HG03135 (cell line): ENCODE data around the gene GIT2.
"Not testable (repeated sequence)": the region's sequence is repeated elsewhere in the genome, so short reads cannot be mapped to it uniquely, and the experiment has no call there.

ENCODE experiments used
- ATAC-seq: cut with Tn5 transposase; IDR thresholded peaks from one replicate; pipeline ENCODE4 v1.9.1; 2021; ENCODE audit warnings: mild to moderate bottlenecking, moderate library complexity; ENCODE audit not compliant: unreplicated experiment

GIT2 gene

GRCh38 chr12:109896188-109896587 is 100.0 kb downstream of the GIT2 start:
- ATAC-seq: no peak

- ATAC-seq: no peak
Observed at GRCh38 chr12:109894939-109895338, 101.2 kb downstream of the GIT2 start.

- ATAC-seq: no peak
Observed at GRCh38 chr12:109893261-109893995, 102.7 kb downstream of the GIT2 start.

- ATAC-seq: peak; percentile 74
Observed at GRCh38 chr12:109892748-109893147, 103.4 kb downstream of the GIT2 start.

- ATAC-seq: no peak
Observed at GRCh38 chr12:109892165-109892715, 103.9 kb downstream of the GIT2 start.

- not testable (repeated sequence) for ATAC-seq
Observed at GRCh38 chr12:109891731-109892130, 104.4 kb downstream of the GIT2 start.

GRCh38 chr12:109890620-109891170 is 105.5 kb downstream of the GIT2 start:
- ATAC-seq: no peak

GRCh38 chr12:109888179-109889020 is 107.8 kb downstream of the GIT2 start:
- no peak for ATAC-seq

- no peak for ATAC-seq
Observed at GRCh38 chr12:109885616-109886015, 110.6 kb downstream of the GIT2 start.

GRCh38 chr12:109883461-109883860 is 112.7 kb downstream of the GIT2 start:
- ATAC-seq: no peak

- no peak for ATAC-seq
Observed at GRCh38 chr12:109881752-109882151, 114.4 kb downstream of the GIT2 start.

GRCh38 chr12:109880938-109881337 is 115.2 kb downstream of the GIT2 start:
- ATAC-seq: no peak

- ATAC-seq: peak; percentile 92
Observed at GRCh38 chr12:109880043-109880931, 115.9 kb downstream of the GIT2 start, which contains the start of gene GLTP. Gene GLTP (minus strand): TSS chr12:109880541. CDS start chr12:109880374, 167 bp downstream.
